GM18868 (cell line): Measurements from ENCODE around the gene GFRA3.
"Not testable (repeated sequence)": the region's sequence is repeated elsewhere in the genome, so short reads cannot be mapped to it uniquely, and the experiment has no call there.

ENCODE experiments used
- ATAC-seq: cut with Tn5 transposase; IDR thresholded peaks from one replicate; pipeline ENCODE4 v1.9.1; 2021; ENCODE audit warnings: mild to moderate bottlenecking, moderate library complexity; ENCODE audit not compliant: unreplicated experiment

Gene GFRA3

GRCh38 chr5:138247800-138248199 is 26.6 kb downstream of the GFRA3 start:
- not testable (repeated sequence) for ATAC-seq

- ATAC-seq: no peak
These were observed 27.6 kb downstream of the GFRA3 start for GRCh38 chr5:138246822-138247221.

GRCh38 chr5:138246334-138246733 is 28.1 kb downstream of the GFRA3 start:
- no peak for ATAC-seq

GRCh38 chr5:138245717-138246116 is 28.7 kb downstream of the GFRA3 start:
- no peak for ATAC-seq

- ATAC-seq: no peak
These were observed 30.6 kb downstream of the GFRA3 start for GRCh38 chr5:138243794-138244193.

- ATAC-seq: no peak
These were observed 32.5 kb downstream of the GFRA3 start for GRCh38 chr5:138241688-138242571.

GRCh38 chr5:138240650-138241385 is 33.6 kb downstream of the GFRA3 start:
- peak; percentile 47 for ATAC-seq

GRCh38 chr5:138238034-138238433 is 36.4 kb downstream of the GFRA3 start:
- no peak for ATAC-seq

- no peak for ATAC-seq
These were observed 39.8 kb downstream of the GFRA3 start for GRCh38 chr5:138234651-138235050.

GRCh38 chr5:138233280-138233679 is 41.1 kb downstream of the GFRA3 start:
- no peak for ATAC-seq

GRCh38 chr5:138230981-138231589 is 43.3 kb downstream of the GFRA3 start:
- no peak for ATAC-seq

- no peak for ATAC-seq
These were observed 44.2 kb downstream of the GFRA3 start for GRCh38 chr5:138230261-138230660.

- no peak for ATAC-seq
These were observed 45.0 kb downstream of the GFRA3 start for GRCh38 chr5:138229387-138229786.

- no peak for ATAC-seq
These were observed 47.5 kb downstream of the GFRA3 start for GRCh38 chr5:138226910-138227309.

- no peak for ATAC-seq
These were observed 49.7 kb downstream of the GFRA3 start for GRCh38 chr5:138224712-138225111.

- no peak for ATAC-seq
These were observed 50.9 kb downstream of the GFRA3 start for GRCh38 chr5:138223532-138223931.

GRCh38 chr5:138216799-138217198 is 57.6 kb downstream of the GFRA3 start:
- no peak for ATAC-seq

GRCh38 chr5:138213161-138214029 is 61.0 kb downstream of the GFRA3 start, which contains the start of gene CDC23:
Gene CDC23 (minus strand): TSS chr5:138213323. CDS start chr5:138213312, 11 bp downstream.
- peak; percentile 97 for ATAC-seq

- peak; percentile 9 for ATAC-seq
These were observed 61.6 kb downstream of the GFRA3 start for GRCh38 chr5:138212828-138213160.

GRCh38 chr5:138210985-138211384 is 63.4 kb downstream of the GFRA3 start:
- no peak for ATAC-seq
